Astrocyte of the cerebellum (primary cell): Measurements from ENCODE around the gene ELL2.

Experiments
- DNase-seq: peaks from one replicate; pipeline ENCODE4 v3.0.0-alpha.2; 2011; ENCODE audit warnings: low read depth
- H3K4me3 ChIP-seq: 2 replicates; pipeline ENCODE4 v1.5.1; 2011; ENCODE audit warnings: mild to moderate bottlenecking, low read depth, low read length, moderate library complexity
- in situ Hi-C: cut with HindIII; loops from 2 replicates; pipeline ENCODE4 v1.10.0; 2017; ENCODE audit warnings: low sequenced_read_pairs
- TF ChIP-seq, protein P1 (sequence below): IDR thresholded peaks from 2 replicates; pipeline ENCODE4 v1.5.1; 2012; ENCODE audit warnings: low read length, low read depth, moderate library complexity, mild to moderate bottlenecking; ENCODE audit errors: missing control alignments

ELL2 gene

DNA sequence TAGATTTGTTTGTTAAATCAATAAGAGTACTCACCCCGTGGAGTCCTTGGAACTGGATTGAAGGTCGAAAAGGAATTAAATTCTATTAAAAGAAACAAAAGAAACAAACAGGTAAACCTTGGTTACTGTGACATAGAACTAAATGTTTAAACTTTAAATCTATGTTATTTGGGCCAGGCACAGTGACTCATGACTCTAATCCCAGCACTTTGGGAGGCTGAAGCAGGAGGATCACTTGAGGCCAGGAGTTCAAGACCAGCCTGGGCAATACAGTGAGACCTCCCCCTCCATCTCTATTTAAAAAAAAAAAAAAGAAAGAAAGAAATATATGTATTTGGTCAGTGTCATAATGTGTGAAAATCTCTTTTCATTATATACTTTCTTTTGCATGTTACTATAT lies 18.7 kb downstream of the ELL2 start:
- TF ChIP-seq, protein P1, sequence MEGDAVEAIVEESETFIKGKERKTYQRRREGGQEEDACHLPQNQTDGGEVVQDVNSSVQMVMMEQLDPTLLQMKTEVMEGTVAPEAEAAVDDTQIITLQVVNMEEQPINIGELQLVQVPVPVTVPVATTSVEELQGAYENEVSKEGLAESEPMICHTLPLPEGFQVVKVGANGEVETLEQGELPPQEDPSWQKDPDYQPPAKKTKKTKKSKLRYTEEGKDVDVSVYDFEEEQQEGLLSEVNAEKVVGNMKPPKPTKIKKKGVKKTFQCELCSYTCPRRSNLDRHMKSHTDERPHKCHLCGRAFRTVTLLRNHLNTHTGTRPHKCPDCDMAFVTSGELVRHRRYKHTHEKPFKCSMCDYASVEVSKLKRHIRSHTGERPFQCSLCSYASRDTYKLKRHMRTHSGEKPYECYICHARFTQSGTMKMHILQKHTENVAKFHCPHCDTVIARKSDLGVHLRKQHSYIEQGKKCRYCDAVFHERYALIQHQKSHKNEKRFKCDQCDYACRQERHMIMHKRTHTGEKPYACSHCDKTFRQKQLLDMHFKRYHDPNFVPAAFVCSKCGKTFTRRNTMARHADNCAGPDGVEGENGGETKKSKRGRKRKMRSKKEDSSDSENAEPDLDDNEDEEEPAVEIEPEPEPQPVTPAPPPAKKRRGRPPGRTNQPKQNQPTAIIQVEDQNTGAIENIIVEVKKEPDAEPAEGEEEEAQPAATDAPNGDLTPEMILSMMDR: no peak
- no peak for DNase-seq
- in situ Hi-C loops: no loop called here
- no peak overlapping the region for H3K4me3 ChIP-seq

DNA sequence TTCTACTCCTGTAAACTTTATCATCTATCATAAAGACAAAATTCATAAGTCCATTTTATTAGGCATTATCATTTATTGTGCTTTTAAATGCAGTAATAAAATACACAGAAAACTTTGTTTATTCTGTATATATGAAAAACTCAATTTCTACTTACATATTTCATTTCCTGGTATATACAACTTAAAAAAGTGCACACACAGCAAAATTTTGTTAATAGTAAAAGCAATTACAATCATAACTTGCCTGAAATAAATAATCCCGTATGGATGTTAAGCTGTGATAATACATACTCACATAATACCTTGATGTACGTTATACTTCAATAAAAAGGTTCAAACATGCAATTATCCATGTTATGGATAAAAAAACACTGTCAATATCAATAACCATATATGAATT lies 19.2 kb downstream of the ELL2 start:
- TF ChIP-seq, protein P1: no peak
- H3K4me3 ChIP-seq: no peak overlapping the region
- DNase-seq: no peak
- in situ Hi-C loops: no loop called here

DNA sequence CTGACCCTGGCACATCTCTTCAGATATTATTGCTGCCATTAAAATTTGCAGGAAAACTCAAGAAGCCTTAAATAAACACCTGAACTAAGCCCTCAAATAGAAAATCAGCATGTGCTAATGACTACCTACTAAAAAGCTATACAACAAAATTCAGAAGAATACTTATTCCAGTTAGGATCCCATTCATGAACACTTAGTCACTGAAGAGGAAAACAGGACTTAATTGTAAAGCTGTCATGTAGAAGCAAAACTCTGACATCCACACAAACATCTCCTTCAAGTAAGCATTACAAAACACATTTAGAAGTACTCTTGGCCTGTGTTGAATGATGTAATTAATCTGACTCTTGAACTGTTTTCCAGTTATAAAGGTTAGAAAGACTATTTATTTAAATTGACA lies 19.9 kb downstream of the ELL2 start:
- TF ChIP-seq, protein P1: no peak
- no peak overlapping the region for H3K4me3 ChIP-seq
- in situ Hi-C loops: no loop called here
- DNase-seq: no peak

DNA sequence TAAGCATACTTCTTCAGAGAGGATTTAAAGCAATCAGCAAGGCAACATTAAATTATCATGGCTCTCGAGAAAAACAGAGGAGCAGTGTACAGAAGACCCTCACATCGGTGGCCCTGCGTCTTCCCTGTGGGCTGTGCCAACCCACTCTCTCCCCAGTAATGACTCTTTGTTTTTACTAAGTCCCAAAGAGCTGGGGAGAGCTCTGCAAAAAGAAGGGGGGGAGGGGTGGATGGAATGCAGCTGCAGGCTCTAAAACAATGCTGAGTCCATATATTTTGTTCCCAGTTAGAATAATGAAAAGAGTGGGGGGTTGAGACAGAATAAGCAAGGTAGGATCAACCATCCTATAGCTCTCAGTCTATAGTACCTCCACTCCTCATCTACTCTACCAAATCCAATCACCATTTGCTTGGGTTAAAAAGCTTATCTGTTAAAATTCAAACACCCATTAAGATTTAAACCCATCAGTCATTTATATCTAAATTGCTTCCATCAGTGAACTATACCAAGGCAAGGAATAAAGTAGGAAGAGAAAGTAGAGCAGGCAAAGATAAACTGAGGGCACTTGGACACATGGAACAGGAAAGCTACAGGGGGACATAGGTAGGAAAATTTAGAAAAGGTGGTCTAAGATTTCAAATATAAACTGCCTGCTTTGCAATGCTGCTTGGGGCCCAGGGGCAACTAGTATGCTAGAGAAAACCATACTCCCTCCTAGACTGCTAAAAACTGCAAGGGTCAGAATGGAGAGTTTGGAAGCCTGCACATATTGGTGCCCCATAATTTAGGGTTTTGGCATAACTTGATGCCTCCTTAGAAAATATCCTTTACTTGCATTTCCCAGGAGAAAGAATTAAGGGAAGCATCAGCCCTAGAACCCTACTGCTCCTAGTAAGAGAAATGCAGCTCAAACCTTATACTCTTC lies 20.6 kb downstream of the ELL2 start:
- no peak for DNase-seq
- H3K4me3 ChIP-seq: no peak overlapping the region
- in situ Hi-C loops: no loop called here
- TF ChIP-seq, protein P1: no peak

DNA sequence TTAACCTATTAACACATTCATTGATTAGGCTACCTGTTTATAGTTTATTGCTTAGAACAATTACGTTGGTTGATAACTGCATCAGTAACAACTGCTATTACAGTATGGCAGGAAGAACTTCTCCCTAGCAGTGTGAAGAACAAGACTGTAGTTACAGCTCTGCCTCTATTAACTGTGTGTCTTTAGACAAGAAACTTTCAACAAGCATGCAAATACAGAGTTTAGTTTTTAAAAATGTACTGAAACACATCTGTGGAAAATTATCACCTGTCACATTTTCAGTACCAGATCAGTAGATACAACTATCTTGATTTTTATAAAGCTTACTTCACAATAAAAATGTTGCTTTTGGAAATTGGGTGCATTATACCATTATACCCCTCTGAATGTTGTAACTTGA lies 22.2 kb downstream of the ELL2 start:
- in situ Hi-C loops: no loop called here
- TF ChIP-seq, protein P1: no peak
- no peak overlapping the region for H3K4me3 ChIP-seq
- no peak for DNase-seq

DNA sequence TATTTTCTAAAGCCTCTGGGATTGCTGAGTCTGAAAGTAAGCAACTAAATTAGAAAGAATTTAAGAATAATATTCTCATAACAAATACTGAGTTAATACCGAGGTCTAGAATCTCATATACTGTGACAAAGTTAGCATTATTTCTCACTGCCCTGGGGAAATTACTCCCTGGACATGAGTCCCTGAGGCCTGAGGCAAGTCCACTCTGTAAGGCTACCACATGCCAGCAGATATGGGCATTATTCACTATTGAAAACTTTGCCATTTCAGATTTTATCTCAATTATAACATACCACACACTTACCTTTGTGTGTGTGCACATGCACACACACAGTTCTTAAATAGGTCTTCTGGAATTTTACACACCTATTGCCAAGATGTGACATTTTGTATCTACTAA lies 22.9 kb downstream of the ELL2 start:
- in situ Hi-C loops: no loop called here
- no peak overlapping the region for H3K4me3 ChIP-seq
- TF ChIP-seq, protein P1: no peak
- no peak for DNase-seq
